HepG2 (cell line): ENCODE data around the gene E2F3. TPM values are rescaled to one million over a fixed set of nuclear protein-coding genes. Genes with fewer than 3 reads are reported as not detected.

ENCODE experiments used
- DPF2 ChIP-seq: sonication (generic); formaldehyde crosslinking; IDR thresholded peaks from 2 replicates; pipeline ENCODE4 v1.4.0; 2020; ENCODE audit warnings: mild to moderate bottlenecking, low read depth, missing genetic modification reagents, borderline replicate concordance
- KAT8 ChIP-seq: IDR thresholded peaks from 2 replicates; pipeline ENCODE4 v1.6.1; 2016; ENCODE audit warnings: missing genetic modification reagents, missing compliant biosample characterization
- MED8 ChIP-seq: sonication (generic); formaldehyde crosslinking; IDR thresholded peaks from 2 replicates; pipeline ENCODE4 v1.8.1; 2023; ENCODE audit warnings: mild to moderate bottlenecking, missing genetic modification reagents; ENCODE audit not compliant: insufficient replicate concordance
- MEF2D ChIP-seq: sonication (generic); formaldehyde crosslinking; IDR thresholded peaks from 2 replicates; pipeline ENCODE4 v1.5.1; 2020; ENCODE audit warnings: mild to moderate bottlenecking, missing genetic modification reagents
- THAP11 ChIP-seq: IDR thresholded peaks from 2 replicates; pipeline ENCODE4 v1.6.1; 2016; ENCODE audit warnings: missing biosample characterization, missing genetic modification reagents
- YEATS2 ChIP-seq: sonication (generic); formaldehyde crosslinking; IDR thresholded peaks from 2 replicates; pipeline ENCODE4 v1.4.0; 2020; ENCODE audit warnings: missing genetic modification reagents, borderline replicate concordance
- ZFX ChIP-seq: sonication (generic); formaldehyde crosslinking; IDR thresholded peaks from 2 replicates; pipeline ENCODE4 v1.4.0; 2020; ENCODE audit warnings: mild to moderate bottlenecking, low read depth, missing genetic modification reagents, moderate library complexity
- ZMAT3 ChIP-seq: sonication (generic); formaldehyde crosslinking; conservative IDR thresholded peaks from 2 replicates; pipeline ENCODE4 v1.7.0; 2021; ENCODE audit warnings: missing genetic modification reagents
- ZNF17 ChIP-seq: sonication (generic); formaldehyde crosslinking; IDR thresholded peaks from 2 replicates; pipeline ENCODE4 v1.5.0; 2020; ENCODE audit warnings: mild to moderate bottlenecking, missing genetic modification reagents
- ZNF558 ChIP-seq: sonication (generic); formaldehyde crosslinking; IDR thresholded peaks from 2 replicates; pipeline ENCODE4 v1.9.0; 2022; ENCODE audit warnings: mild to moderate bottlenecking, missing genetic modification reagents, borderline replicate concordance
- ZNF749 ChIP-seq: sonication (generic); formaldehyde crosslinking; IDR thresholded peaks from 2 replicates; pipeline ENCODE4 v1.8.0; 2022; ENCODE audit warnings: mild to moderate bottlenecking, missing genetic modification reagents, moderate library complexity, borderline replicate concordance
- ZSCAN20 ChIP-seq: sonication (generic); formaldehyde crosslinking; IDR thresholded peaks from 2 replicates; pipeline ENCODE4 v1.4.0; 2020; ENCODE audit warnings: missing genetic modification reagents, mild to moderate bottlenecking, borderline replicate concordance
- ZSCAN21 ChIP-seq: sonication (generic); formaldehyde crosslinking; IDR thresholded peaks from 2 replicates; pipeline ENCODE4 v1.8.0; 2022; ENCODE audit warnings: mild to moderate bottlenecking, missing genetic modification reagents, moderate library complexity, borderline replicate concordance
- polyA plus RNA-seq, 8 experiments: library from polyadenylated mRNA; depleted of rRNA in 3 of 8; stranded (reverse) in 7 of 8; unstranded in 1 of 8; fragments of >200 nt; fragmentation: Illumina TruSeq in 4 of 8; extraction: Trizol in 4 of 8; gene quantifications; 2 replicates each; pipeline versions ENCODE4 v1.2.1 to v1.2.3, GENCODE V29; 2011 to 2016; ENCODE audit warnings: low read depth in 4 of 8, missing spikeins in 1 of 8, mixed read lengths in 1 of 8; ENCODE audit not compliant: insufficient read depth in 1 of 8
- total RNA-seq, 5 experiments: library from RNA; depleted of rRNA; stranded (reverse); fragments of >200 nt; fragmentation: Illumina TruSeq; extraction: Trizol; gene quantifications; 2 replicates each; pipeline ENCODE4 v1.2.3, GENCODE V29; 2016; ENCODE audit warnings: low read depth in 1 of 5
- TF ChIP-seq, protein P1 (sequence below), 2 experiments: fragments of 450-650 bp in 1 of 2; sonication (generic) in 1 of 2; formaldehyde crosslinking; IDR thresholded peaks; 2 replicates each; pipeline versions ENCODE4 v1.5.0 to v1.8.0; 2020 to 2022; ENCODE audit warnings: mild to moderate bottlenecking in 1 of 2, missing genetic modification reagents in 1 of 2
- TF ChIP-seq, protein P2 (sequence below): sonication (generic); formaldehyde crosslinking; IDR thresholded peaks from 2 replicates; pipeline ENCODE4 v1.8.0; 2022; ENCODE audit warnings: mild to moderate bottlenecking, missing genetic modification reagents, moderate library complexity
- TF ChIP-seq, protein P3 (sequence below): sonication (generic); formaldehyde crosslinking; IDR thresholded peaks from 2 replicates; pipeline ENCODE4 v1.5.0; 2020; ENCODE audit warnings: missing genetic modification reagents
- TF ChIP-seq, protein P4 (sequence below): sonication (generic); formaldehyde crosslinking; IDR thresholded peaks from 2 replicates; pipeline ENCODE4 v1.4.0; 2020; ENCODE audit warnings: missing genetic modification reagents
- TF ChIP-seq, protein P5 (sequence below): sonication (generic); formaldehyde crosslinking; IDR thresholded peaks from 2 replicates; pipeline ENCODE4 v1.5.0; 2020; ENCODE audit warnings: missing genetic modification reagents

Gene E2F3
- total and polyA plus RNA-seq, 2 of the 13 experiments (the other 11 are each of a cell fraction or from before 2014, with no cell fraction given), result 8.5 to 12.7 TPM

DNA sequence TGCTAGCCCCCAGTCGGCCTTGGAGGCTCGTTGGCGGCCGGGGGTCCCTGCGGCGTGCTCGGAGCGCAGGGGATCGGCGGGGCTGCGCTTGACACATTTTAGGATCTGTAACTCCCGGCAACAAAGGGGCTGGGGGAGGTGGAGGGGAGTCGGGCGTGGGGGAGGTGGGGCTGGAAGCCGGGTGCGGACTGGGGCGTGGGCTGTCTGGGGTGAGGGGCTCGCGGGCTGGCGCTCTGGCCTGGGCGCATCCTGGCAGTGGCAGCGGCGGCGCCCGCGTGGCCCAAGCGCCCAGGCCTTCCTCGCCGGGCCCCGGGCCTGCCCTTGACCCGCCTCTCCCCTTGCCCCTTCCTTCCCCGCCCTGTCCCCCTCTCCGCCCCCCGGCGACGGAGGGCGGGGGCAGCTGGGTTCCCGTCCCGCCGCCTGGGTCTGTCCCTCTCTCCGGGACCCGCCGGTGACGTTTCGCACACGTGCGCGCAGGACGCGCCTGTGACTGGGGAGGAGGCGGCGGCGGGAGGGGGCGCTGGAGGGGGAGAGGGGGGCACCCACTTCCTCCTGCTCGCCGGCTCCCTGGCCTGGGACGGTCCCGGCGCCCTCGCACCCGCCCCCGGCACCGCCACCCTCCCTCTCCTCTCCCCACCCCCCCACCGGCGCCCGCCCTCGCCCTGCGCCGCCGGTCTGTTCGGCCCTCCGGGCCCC, 1.5 kb downstream of the E2F3 start (continued):
- TF ChIP-seq ZSCAN20 (0 out of 2 replicates have a peak, but pooled peaks have one; percentile 53), YEATS2 (CRISPR knock-in tag) (peak; percentile 73), ZNF749 (no peak), ZSCAN21 (CRISPR knock-in tag) (peak; percentile 83), ZNF17 (CRISPR knock-in tag) (no peak), DPF2 (CRISPR knock-in tag) (0 out of 2 replicates have a peak, but pooled peaks have one; percentile 28), ZMAT3 (CRISPR knock-in tag) (no peak; the same call in 1 of the 2 replicates), ZFX (CRISPR knock-in tag) (peak; percentile 89), ZNF558 (CRISPR knock-in tag) (no peak), KAT8 (CRISPR knock-in tag) (peak; percentile 63; the same call in 1 of the 2 replicates), MED8 (peak; percentile 67), MEF2D (peak; percentile 37; the same call in 1 of the 2 replicates), THAP11 (CRISPR knock-in tag) (peak; percentile 61)
- TF ChIP-seq, protein P1, sequence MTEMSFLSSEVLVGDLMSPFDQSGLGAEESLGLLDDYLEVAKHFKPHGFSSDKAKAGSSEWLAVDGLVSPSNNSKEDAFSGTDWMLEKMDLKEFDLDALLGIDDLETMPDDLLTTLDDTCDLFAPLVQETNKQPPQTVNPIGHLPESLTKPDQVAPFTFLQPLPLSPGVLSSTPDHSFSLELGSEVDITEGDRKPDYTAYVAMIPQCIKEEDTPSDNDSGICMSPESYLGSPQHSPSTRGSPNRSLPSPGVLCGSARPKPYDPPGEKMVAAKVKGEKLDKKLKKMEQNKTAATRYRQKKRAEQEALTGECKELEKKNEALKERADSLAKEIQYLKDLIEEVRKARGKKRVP (CRISPR knock-in tag; IDR thresholded peaks at IDR 0.05), result peak in 1 of 2 experiments; percentile 62; a peak in 1 of 4 replicates
- TF ChIP-seq, protein P2, sequence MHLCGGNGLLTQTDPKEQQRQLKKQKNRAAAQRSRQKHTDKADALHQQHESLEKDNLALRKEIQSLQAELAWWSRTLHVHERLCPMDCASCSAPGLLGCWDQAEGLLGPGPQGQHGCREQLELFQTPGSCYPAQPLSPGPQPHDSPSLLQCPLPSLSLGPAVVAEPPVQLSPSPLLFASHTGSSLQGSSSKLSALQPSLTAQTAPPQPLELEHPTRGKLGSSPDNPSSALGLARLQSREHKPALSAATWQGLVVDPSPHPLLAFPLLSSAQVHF, result 0 out of 2 replicates have a peak, but pooled peaks have one; percentile 26
- TF ChIP-seq, protein P3, sequence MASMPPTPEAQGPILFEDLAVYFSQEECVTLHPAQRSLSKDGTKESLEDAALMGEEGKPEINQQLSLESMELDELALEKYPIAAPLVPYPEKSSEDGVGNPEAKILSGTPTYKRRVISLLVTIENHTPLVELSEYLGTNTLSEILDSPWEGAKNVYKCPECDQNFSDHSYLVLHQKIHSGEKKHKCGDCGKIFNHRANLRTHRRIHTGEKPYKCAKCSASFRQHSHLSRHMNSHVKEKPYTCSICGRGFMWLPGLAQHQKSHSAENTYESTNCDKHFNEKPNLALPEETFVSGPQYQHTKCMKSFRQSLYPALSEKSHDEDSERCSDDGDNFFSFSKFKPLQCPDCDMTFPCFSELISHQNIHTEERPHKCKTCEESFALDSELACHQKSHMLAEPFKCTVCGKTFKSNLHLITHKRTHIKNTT, result no peak
- TF ChIP-seq, protein P4, sequence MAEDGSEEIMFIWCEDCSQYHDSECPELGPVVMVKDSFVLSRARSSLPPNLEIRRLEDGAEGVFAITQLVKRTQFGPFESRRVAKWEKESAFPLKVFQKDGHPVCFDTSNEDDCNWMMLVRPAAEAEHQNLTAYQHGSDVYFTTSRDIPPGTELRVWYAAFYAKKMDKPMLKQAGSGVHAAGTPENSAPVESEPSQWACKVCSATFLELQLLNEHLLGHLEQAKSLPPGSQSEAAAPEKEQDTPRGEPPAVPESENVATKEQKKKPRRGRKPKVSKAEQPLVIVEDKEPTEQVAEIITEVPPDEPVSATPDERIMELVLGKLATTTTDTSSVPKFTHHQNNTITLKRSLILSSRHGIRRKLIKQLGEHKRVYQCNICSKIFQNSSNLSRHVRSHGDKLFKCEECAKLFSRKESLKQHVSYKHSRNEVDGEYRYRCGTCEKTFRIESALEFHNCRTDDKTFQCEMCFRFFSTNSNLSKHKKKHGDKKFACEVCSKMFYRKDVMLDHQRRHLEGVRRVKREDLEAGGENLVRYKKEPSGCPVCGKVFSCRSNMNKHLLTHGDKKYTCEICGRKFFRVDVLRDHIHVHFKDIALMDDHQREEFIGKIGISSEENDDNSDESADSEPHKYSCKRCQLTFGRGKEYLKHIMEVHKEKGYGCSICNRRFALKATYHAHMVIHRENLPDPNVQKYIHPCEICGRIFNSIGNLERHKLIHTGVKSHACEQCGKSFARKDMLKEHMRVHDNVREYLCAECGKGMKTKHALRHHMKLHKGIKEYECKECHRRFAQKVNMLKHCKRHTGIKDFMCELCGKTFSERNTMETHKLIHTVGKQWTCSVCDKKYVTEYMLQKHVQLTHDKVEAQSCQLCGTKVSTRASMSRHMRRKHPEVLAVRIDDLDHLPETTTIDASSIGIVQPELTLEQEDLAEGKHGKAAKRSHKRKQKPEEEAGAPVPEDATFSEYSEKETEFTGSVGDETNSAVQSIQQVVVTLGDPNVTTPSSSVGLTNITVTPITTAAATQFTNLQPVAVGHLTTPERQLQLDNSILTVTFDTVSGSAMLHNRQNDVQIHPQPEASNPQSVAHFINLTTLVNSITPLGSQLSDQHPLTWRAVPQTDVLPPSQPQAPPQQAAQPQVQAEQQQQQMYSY (CRISPR knock-in tag), result 0 out of 2 replicates have a peak, but pooled peaks have one; percentile 21
- TF ChIP-seq, protein P5, sequence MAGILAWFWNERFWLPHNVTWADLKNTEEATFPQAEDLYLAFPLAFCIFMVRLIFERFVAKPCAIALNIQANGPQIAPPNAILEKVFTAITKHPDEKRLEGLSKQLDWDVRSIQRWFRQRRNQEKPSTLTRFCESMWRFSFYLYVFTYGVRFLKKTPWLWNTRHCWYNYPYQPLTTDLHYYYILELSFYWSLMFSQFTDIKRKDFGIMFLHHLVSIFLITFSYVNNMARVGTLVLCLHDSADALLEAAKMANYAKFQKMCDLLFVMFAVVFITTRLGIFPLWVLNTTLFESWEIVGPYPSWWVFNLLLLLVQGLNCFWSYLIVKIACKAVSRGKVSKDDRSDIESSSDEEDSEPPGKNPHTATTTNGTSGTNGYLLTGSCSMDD, result no peak
